HCT116 (cell line): Measurements from ENCODE around the gene XPNPEP3. TPM values are rescaled to one million over a fixed set of nuclear protein-coding genes. Genes with fewer than 3 reads are reported as not detected.

Experiments
- ATAC-seq: fragments of 200-7000 bp; cut with Tn5 transposase; 2 replicates; pipeline ENCODE4 v1.9.1; 2020; ENCODE audit warnings: mild to moderate bottlenecking, moderate library complexity
- BruUV-seq: library from RNA; stranded (reverse); fragments of 400-500 nt; replicated peaks from 2 replicates; lab custom pipeline; 2021; lab: Mats Ljungman, UMichigan
- CTCF ChIA-PET: fragments of 300-600 bp; sonication (Branson Sonifier 250); formaldehyde crosslinking; loops from one replicate; lab custom pipeline; 2021; ENCODE audit warnings: antibody characterized with exemption; lab: Charles Lee
- POLR2A ChIA-PET: fragments of 300-600, 350-600 bp; sonication (Branson Sonifier 250); formaldehyde crosslinking; loops from one replicate; lab custom pipeline; 2021; ENCODE audit warnings: antibody characterized with exemption; lab: Charles Lee
- RAD21 ChIA-PET, 2 experiments: fragments of 300-600 bp; sonication (Branson Sonifier 250); formaldehyde crosslinking; loops; one replicate each; lab custom pipeline; 2023; ENCODE audit warnings: low total read pairs in 2 of 2; ENCODE audit not compliant: uncharacterized antibody in 2 of 2, unreplicated experiment in 2 of 2, low non-redundant PET in 1 of 2; lab: Charles Lee
- DNase-seq: peaks from one replicate; pipeline ENCODE4 v3.0.0-alpha.2; 2010; ENCODE audit warnings: low read depth, low spot score
- H2AFZ ChIP-seq: fragments of 200-600 bp; shearing (Covaris generic), sonication (generic); 2 replicates; pipeline ENCODE4 v1.6.1; 2017; ENCODE audit warnings: low read depth, mixed run types, mixed read lengths, antibody characterized with exemption, low read length; ENCODE audit not compliant: poor library complexity, severe bottlenecking
- H3K27ac ChIP-seq: 2 replicates; pipeline ENCODE4 v1.5.1; 2012; ENCODE audit warnings: low read depth, low read length
- H3K27me3 ChIP-seq: fragments of 200-600 bp; sonication (generic); 2 replicates; pipeline ENCODE4 v1.6.1; 2016; ENCODE audit warnings: mixed run types, low read length, mixed read lengths; ENCODE audit not compliant: insufficient read depth
- H3K36me3 ChIP-seq, 2 experiments: fragments of 200-500 bp in 1 of 2; fragments of 200-600 bp in 1 of 2; sonication (Bioruptor generic) in 1 of 2; sonication (generic) in 1 of 2; 2 replicates each; pipeline versions ENCODE4 v1.5.1 to v1.6.1; 2014 to 2016; ENCODE audit warnings: low read length in 2 of 2, inconsistent platforms in 1 of 2, mixed read lengths in 1 of 2, mixed run types in 1 of 2; ENCODE audit not compliant: insufficient read depth in 2 of 2, control insufficient read depth in 1 of 2
- H3K4me1 ChIP-seq, 2 experiments: fragments of 200-600 bp in 1 of 2; sonication (generic) in 1 of 2; 2 replicates each; pipeline versions ENCODE4 v1.5.1 to v1.6.1; 2012 to 2017; ENCODE audit warnings: low read length in 2 of 2, inconsistent platforms in 1 of 2, mild to moderate bottlenecking in 1 of 2, mixed read lengths in 1 of 2, mixed run types in 1 of 2, moderate library complexity in 1 of 2; ENCODE audit not compliant: insufficient read depth in 2 of 2, control insufficient read depth in 1 of 2
- H3K4me2 ChIP-seq: fragments of 200-600 bp; sonication (generic); 2 replicates; pipeline ENCODE4 v1.6.1; 2017; ENCODE audit warnings: mixed run types, low read length, mixed read lengths
- H3K4me3 ChIP-seq, 2 experiments: fragments of 200-600 bp in 1 of 2; sonication (generic) in 1 of 2; replicated peaks in 1 of 2; 2 replicates each; pipeline ENCODE4 v1.5.1; 2011 to 2016; ENCODE audit warnings: low read length in 2 of 2, control low read depth in 1 of 2, low read depth in 1 of 2, mild to moderate bottlenecking in 1 of 2, mixed read lengths in 1 of 2, mixed run types in 1 of 2
- H3K79me2 ChIP-seq: fragments of 200-600 bp; sonication (generic); 2 replicates; pipeline ENCODE4 v1.6.1; 2017; ENCODE audit warnings: mild to moderate bottlenecking, mixed run types, low read length, moderate library complexity, mixed read lengths; ENCODE audit not compliant: insufficient read depth
- H3K9ac ChIP-seq: fragments of 200-600 bp; sonication (generic); 2 replicates; pipeline ENCODE4 v1.6.1; 2016; ENCODE audit warnings: low read length, mixed read lengths
- H3K9me2 ChIP-seq: fragments of 200-600 bp; sonication (generic), shearing (Covaris generic); 2 replicates; pipeline ENCODE4 v1.6.1; 2017; ENCODE audit warnings: mixed run types, mild to moderate bottlenecking, moderate library complexity; ENCODE audit not compliant: insufficient read depth
- H3K9me3 ChIP-seq, 2 experiments: fragments of 200-500 bp in 1 of 2; fragments of 200-600 bp in 1 of 2; sonication (Bioruptor generic) in 1 of 2; sonication (generic) in 1 of 2; 2 replicates each; pipeline ENCODE4 v1.6.1; 2014 to 2017; ENCODE audit warnings: low read length in 2 of 2, mixed read lengths in 2 of 2, inconsistent platforms in 1 of 2, low read depth in 1 of 2, mild to moderate bottlenecking in 1 of 2, mixed run types in 1 of 2, moderate library complexity in 1 of 2; ENCODE audit not compliant: control insufficient read depth in 1 of 2, insufficient read depth in 1 of 2
- H4K20me1 ChIP-seq: fragments of 200-600 bp; sonication (generic), shearing (Covaris generic); 2 replicates; pipeline ENCODE4 v1.6.1; 2017; ENCODE audit warnings: mixed run types, mild to moderate bottlenecking, moderate library complexity; ENCODE audit not compliant: insufficient read depth
- CBX3 ChIP-seq: IDR thresholded peaks from 2 replicates; pipeline ENCODE4 v1.6.1; 2012; ENCODE audit warnings: low read depth
- CEBPB ChIP-seq: IDR thresholded peaks from 2 replicates; pipeline ENCODE4 v1.6.1; 2012; ENCODE audit warnings: low read depth
- EGR1 ChIP-seq: IDR thresholded peaks from 2 replicates; pipeline ENCODE4 v1.6.1; 2012; ENCODE audit warnings: low read depth
- EZH2phosphoT487 ChIP-seq: fragments of 200-600 bp; IDR thresholded peaks from 2 replicates; pipeline ENCODE4 v1.6.1; 2018; ENCODE audit warnings: antibody characterized with exemption, borderline replicate concordance
- FOSL1 ChIP-seq: IDR thresholded peaks from 2 replicates; pipeline ENCODE4 v1.6.1; 2012; ENCODE audit warnings: low read depth
- JUND ChIP-seq: IDR thresholded peaks from 2 replicates; pipeline ENCODE4 v1.6.1; 2012
- MAX ChIP-seq: IDR thresholded peaks from 2 replicates; pipeline ENCODE4 v1.6.1; 2012
- POLR2AphosphoS5 ChIP-seq: IDR thresholded peaks from 2 replicates; pipeline ENCODE4 v1.6.1; 2011; ENCODE audit warnings: mild to moderate bottlenecking, low read depth, low read length, moderate library complexity
- RAD21 ChIP-seq: IDR thresholded peaks from 2 replicates; pipeline ENCODE4 v1.6.1; 2012; ENCODE audit warnings: low read depth, mild to moderate bottlenecking
- REST ChIP-seq: IDR thresholded peaks from 2 replicates; pipeline ENCODE4 v1.6.1; 2012; ENCODE audit warnings: low read depth
- SIN3A ChIP-seq: IDR thresholded peaks from 2 replicates; pipeline ENCODE4 v1.6.1; 2012; ENCODE audit warnings: low read depth
- TCF7L2 ChIP-seq: IDR thresholded peaks from 2 replicates; pipeline ENCODE4 v1.7.0; 2011; ENCODE audit warnings: borderline replicate concordance, inconsistent platforms; ENCODE audit not compliant: insufficient read depth, insufficient read length; ENCODE audit errors: extremely low read depth
- YY1 ChIP-seq: IDR thresholded peaks from 2 replicates; pipeline ENCODE4 v1.6.1; 2011; ENCODE audit warnings: low read length, low read depth, moderate library complexity, mild to moderate bottlenecking; ENCODE audit not compliant: insufficient replicate concordance; ENCODE audit errors: extremely low read depth
- ZFX ChIP-seq: fragments of 450-650 bp; IDR thresholded peaks from 2 replicates; pipeline ENCODE4 v1.6.1; 2017
- ZNF274 ChIP-seq: fragments of 200-500 bp; sonication (Bioruptor generic); IDR thresholded peaks from 2 replicates; pipeline ENCODE4 v1.6.1; 2014; ENCODE audit warnings: mild to moderate bottlenecking, low read depth, low read length, inconsistent platforms
- intact Hi-C: fragments of 100-400 bp; cut with micrococcal nuclease; formaldehyde crosslinking; loops from 2 replicates; pipeline ENCODE4 v1.10.0; 2022
- total RNA-seq: library from RNA; stranded (reverse); gene quantifications from one replicate; pipeline ENCODE4 v1.2.1, GENCODE V29; 2021; ENCODE audit not compliant: unreplicated experiment
- TF ChIP-seq, protein P1 (sequence below), 3 experiments: fragments of 200-600 bp in 1 of 3; sonication (generic) in 1 of 3; IDR thresholded peaks in 2 of 3; conservative IDR thresholded peaks in 1 of 3; 2 replicates each; pipeline ENCODE4 v1.5.1; 2012 to 2017; ENCODE audit warnings: low read depth in 2 of 3, low read length in 2 of 3, antibody characterized with exemption in 1 of 3, borderline replicate concordance in 1 of 3, control low read depth in 1 of 3, mild to moderate bottlenecking in 1 of 3, mixed read lengths in 1 of 3, mixed run types in 1 of 3, moderate library complexity in 1 of 3; ENCODE audit not compliant: insufficient read depth in 1 of 3

Gene XPNPEP3
- total RNA-seq, 1 experiment from 2014 or later = 29.8 TPM

- intact Hi-C loops = no loop called here
- Histone ChIP-seq H3K9ac (no peak overlapping the region), H3K36me3 (peaks cover 23 to 36% of the 10 kb centered on the region in 2 experiments; a peak in 3 of 4 replicates), H3K4me2 (no peak overlapping the region), H3K79me2 (no peaks in the 10 kb centered on the region), H3K9me2 (no peaks in the 10 kb centered on the region), H3K9me3 (no peaks in the 10 kb centered on the region), H3K4me3 (no peak overlapping the region), H3K27me3 (no peaks in the 10 kb centered on the region), H4K20me1 (no peaks in the 10 kb centered on the region), H3K27ac (no peak overlapping the region), H3K4me1 (no peaks in the 10 kb centered on the region), H2AFZ (no peak overlapping the region)
- ChIA-PET CTCF (no interaction called here), RAD21 (no interaction called here), POLR2A (no interaction called here)
- TF ChIP-seq YY1 = no peak
- no peak for TF ChIP-seq TCF7L2
- TF ChIP-seq CBX3 = no peak
- TF ChIP-seq SIN3A = no peak
- no peak for TF ChIP-seq RAD21
- no peak for TF ChIP-seq REST
- TF ChIP-seq MAX = no peak
- TF ChIP-seq POLR2AphosphoS5 = no peak
- no peak for TF ChIP-seq ZFX
- no peak for TF ChIP-seq ZNF274
- no peak for TF ChIP-seq EZH2phosphoT487
- TF ChIP-seq FOSL1 = no peak
- TF ChIP-seq, protein P1, sequence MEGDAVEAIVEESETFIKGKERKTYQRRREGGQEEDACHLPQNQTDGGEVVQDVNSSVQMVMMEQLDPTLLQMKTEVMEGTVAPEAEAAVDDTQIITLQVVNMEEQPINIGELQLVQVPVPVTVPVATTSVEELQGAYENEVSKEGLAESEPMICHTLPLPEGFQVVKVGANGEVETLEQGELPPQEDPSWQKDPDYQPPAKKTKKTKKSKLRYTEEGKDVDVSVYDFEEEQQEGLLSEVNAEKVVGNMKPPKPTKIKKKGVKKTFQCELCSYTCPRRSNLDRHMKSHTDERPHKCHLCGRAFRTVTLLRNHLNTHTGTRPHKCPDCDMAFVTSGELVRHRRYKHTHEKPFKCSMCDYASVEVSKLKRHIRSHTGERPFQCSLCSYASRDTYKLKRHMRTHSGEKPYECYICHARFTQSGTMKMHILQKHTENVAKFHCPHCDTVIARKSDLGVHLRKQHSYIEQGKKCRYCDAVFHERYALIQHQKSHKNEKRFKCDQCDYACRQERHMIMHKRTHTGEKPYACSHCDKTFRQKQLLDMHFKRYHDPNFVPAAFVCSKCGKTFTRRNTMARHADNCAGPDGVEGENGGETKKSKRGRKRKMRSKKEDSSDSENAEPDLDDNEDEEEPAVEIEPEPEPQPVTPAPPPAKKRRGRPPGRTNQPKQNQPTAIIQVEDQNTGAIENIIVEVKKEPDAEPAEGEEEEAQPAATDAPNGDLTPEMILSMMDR (IDR thresholded peaks at IDR 0.05 in 2 of 3, conservative IDR thresholded peaks at IDR 0.05 in 1 of 3; ENCODE audit: borderline replicate concordance in 1 of 3, insufficient read depth in 1 of 3, low read depth in 2 of 3, low read length in 2 of 3) = no peak
- no peak for TF ChIP-seq JUND
- TF ChIP-seq CEBPB = no peak
- no peak for TF ChIP-seq EGR1
- no peak for ATAC-seq
- no TSS peak for BruUV-seq
- DNase-seq = no peak
Measured at GRCh38 chr22:40889116-40889515, 32.2 kb downstream of the XPNPEP3 start.
